HEK293 (cell line): ENCODE measurements around the gene ZBTB20.
A peak's percentile ranks its signal among the peaks of the same experiment; 100 is the strongest.

ENCODE experiments used
- CTCF ChIA-PET: fragments of 350-600 bp; formaldehyde crosslinking; extraction: SDS; loops from one replicate; lab custom pipeline; 2021; ENCODE audit warnings: antibody characterized with exemption; lab: Yijun Ruan, JAX
- POLR2A ChIA-PET: fragments of 300-600 bp; formaldehyde crosslinking; extraction: SDS; loops from one replicate; lab custom pipeline; 2020; ENCODE audit warnings: antibody characterized with exemption, inconsistent platforms; lab: Yijun Ruan, JAX
- H3K27ac ChIP-seq: fragments of 200-500 bp; sonication (Bioruptor generic); 2 replicates; pipeline ENCODE4 v1.5.1; 2014; ENCODE audit warnings: low read depth, low read length, control low read depth, inconsistent platforms; ENCODE audit errors: extremely low read depth
- H3K36me3 ChIP-seq, 2 experiments: fragments of 200-500 bp in 1 of 2; sonication (Bioruptor generic) in 1 of 2; 1 replicate in 1 of 2; 2 replicates in 1 of 2; pipeline ENCODE4 v1.5.1; 2014 to 2017; ENCODE audit warnings: inconsistent platforms in 2 of 2, low read length in 2 of 2; ENCODE audit not compliant: control insufficient read depth in 2 of 2, insufficient read depth in 1 of 2
- H3K4me1 ChIP-seq: fragments of 200-500 bp; sonication (Bioruptor generic); 2 replicates; pipeline ENCODE4 v1.5.1; 2014; ENCODE audit warnings: mild to moderate bottlenecking, low read length, inconsistent platforms; ENCODE audit not compliant: control insufficient read depth, insufficient read depth
- H3K4me3 ChIP-seq: 2 replicates; pipeline ENCODE4 v1.5.1; 2011; ENCODE audit warnings: low read depth, mild to moderate bottlenecking, control low read depth, low read length, moderate library complexity
- H3K9me3 ChIP-seq: fragments of 200-500 bp; sonication (Bioruptor generic); 2 replicates; pipeline ENCODE4 v1.5.1; 2014; ENCODE audit warnings: low read depth, low read length, inconsistent platforms; ENCODE audit not compliant: control insufficient read depth, insufficient read depth
- GLIS1 ChIP-seq: fragments of 450-650 bp; formaldehyde crosslinking; IDR thresholded peaks from 2 replicates; pipeline ENCODE4 v1.5.1; 2016; ENCODE audit warnings: missing biosample characterization, missing genetic modification characterization
- PRDM1 ChIP-seq: fragments of 450-650 bp; formaldehyde crosslinking; IDR thresholded peaks from 2 replicates; pipeline ENCODE4; 2016; ENCODE audit warnings: missing biosample characterization, missing genetic modification characterization
- PRDM10 ChIP-seq: fragments of 450-650 bp; formaldehyde crosslinking; IDR thresholded peaks from 2 replicates; pipeline ENCODE4 v1.5.1; 2016; ENCODE audit warnings: missing biosample characterization, missing genetic modification characterization
- SETDB1 ChIP-seq: IDR thresholded peaks from one replicate; pipeline ENCODE4 v1.6.1; 2017; ENCODE audit warnings: mild to moderate bottlenecking, low read length, moderate library complexity, mixed read lengths; ENCODE audit not compliant: insufficient read length
- SP7 ChIP-seq: fragments of 450-650 bp; formaldehyde crosslinking; IDR thresholded peaks from 2 replicates; pipeline ENCODE4 v1.5.1; 2016; ENCODE audit warnings: missing biosample characterization, missing genetic modification characterization
- TSHZ1 ChIP-seq: fragments of 450-650 bp; formaldehyde crosslinking; IDR thresholded peaks from 2 replicates; pipeline ENCODE4 v1.5.1; 2016; ENCODE audit warnings: missing biosample characterization, missing genetic modification characterization, borderline replicate concordance
- ZBTB21 ChIP-seq: fragments of 450-650 bp; formaldehyde crosslinking; IDR thresholded peaks from 2 replicates; pipeline ENCODE4 v1.5.1; 2017; ENCODE audit warnings: missing biosample characterization, missing genetic modification characterization
- ZBTB26 ChIP-seq: fragments of 450-650 bp; formaldehyde crosslinking; optimal IDR thresholded peaks from 2 replicates; pipeline ENCODE3; 2016; ENCODE audit warnings: missing biosample characterization, mild to moderate bottlenecking, missing genetic modification characterization
- ZNF10 ChIP-seq: fragments of 450-650 bp; formaldehyde crosslinking; IDR thresholded peaks from 2 replicates; pipeline ENCODE4 v1.5.1; 2017; ENCODE audit warnings: missing biosample characterization, missing genetic modification characterization
- ZNF223 ChIP-seq: fragments of 450-650 bp; formaldehyde crosslinking; IDR thresholded peaks from 2 replicates; pipeline ENCODE4 v1.5.1; 2016; ENCODE audit warnings: missing biosample characterization, missing genetic modification characterization
- ZNF629 ChIP-seq: fragments of 450-650 bp; formaldehyde crosslinking; IDR thresholded peaks from 2 replicates; pipeline ENCODE4 v1.5.1; 2017; ENCODE audit warnings: missing biosample characterization, missing genetic modification characterization
- ZNF791 ChIP-seq: fragments of 450-650 bp; formaldehyde crosslinking; IDR thresholded peaks from 2 replicates; pipeline ENCODE4 v1.5.1; 2016; ENCODE audit warnings: missing biosample characterization, missing genetic modification characterization
- ZSCAN5A ChIP-seq: fragments of 450-650 bp; formaldehyde crosslinking; IDR thresholded peaks from 2 replicates; pipeline ENCODE4 v1.5.1; 2016; ENCODE audit warnings: missing biosample characterization, missing genetic modification characterization
- TF ChIP-seq, protein P1 (sequence below): fragments of 450-650 bp; formaldehyde crosslinking; IDR thresholded peaks from 2 replicates; pipeline ENCODE4 v1.5.1; 2016; ENCODE audit warnings: missing biosample characterization, missing genetic modification characterization, low read depth

The ZBTB20 gene

DNA sequence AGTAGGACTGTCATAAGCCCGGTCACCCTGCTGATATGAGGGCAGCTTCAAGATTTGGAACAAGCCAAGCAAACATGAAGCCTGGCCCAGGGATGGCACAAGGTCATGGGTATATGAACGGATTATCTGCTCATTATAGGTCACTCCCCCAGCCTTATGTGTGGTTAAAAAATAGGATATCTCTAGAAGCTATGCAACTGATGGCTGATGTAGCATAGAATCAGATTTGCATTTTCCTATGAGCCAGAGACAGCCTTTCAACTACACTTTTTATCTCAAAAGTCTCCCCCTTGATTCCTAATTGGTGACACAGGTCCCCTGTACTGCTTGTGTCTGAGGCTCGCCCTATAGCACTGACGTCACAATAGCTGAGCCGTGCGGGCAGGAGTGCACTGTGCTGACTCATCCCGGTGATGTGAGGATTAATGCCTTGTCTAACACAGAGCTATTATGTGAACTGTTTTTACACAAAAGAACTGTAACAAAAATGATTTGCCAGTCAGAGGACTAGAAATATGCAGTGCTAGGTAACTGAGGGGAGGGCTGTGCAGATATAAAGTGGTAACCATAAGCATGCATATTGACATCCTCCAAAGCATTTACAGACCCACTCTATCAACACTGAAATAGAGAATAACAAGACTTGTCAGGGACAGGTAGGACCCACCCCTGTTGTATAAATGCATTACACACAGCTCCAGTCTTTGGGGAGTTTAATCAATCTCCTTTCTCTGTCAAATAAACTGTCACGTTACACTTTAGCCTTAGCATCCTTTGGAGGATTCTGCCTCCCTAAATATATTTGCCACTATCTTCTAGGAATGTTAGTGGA is 648.3 kb downstream of the ZBTB20 start:
- ChIA-PET POLR2A (no interaction called here), CTCF (interaction anchor here (0.7 kb wide), 2 partner anchors 14 to 674 kb away, joined by 3 read pairs; no protein-coding TSS in a partner anchor)
- Histone ChIP-seq H3K9me3 (no peaks in the 10 kb centered on the region), H3K4me1 (no peaks in the 10 kb centered on the region), H3K4me3 (no peak overlapping the region), H3K27ac (no peak overlapping the region), H3K36me3 (no peaks in the 10 kb centered on the region)
- peak; percentile 91 for TF ChIP-seq ZNF629 (tag by site-specific recombination)
- no peak for TF ChIP-seq PRDM1 (tag by site-specific recombination)
- TF ChIP-seq, protein P1, sequence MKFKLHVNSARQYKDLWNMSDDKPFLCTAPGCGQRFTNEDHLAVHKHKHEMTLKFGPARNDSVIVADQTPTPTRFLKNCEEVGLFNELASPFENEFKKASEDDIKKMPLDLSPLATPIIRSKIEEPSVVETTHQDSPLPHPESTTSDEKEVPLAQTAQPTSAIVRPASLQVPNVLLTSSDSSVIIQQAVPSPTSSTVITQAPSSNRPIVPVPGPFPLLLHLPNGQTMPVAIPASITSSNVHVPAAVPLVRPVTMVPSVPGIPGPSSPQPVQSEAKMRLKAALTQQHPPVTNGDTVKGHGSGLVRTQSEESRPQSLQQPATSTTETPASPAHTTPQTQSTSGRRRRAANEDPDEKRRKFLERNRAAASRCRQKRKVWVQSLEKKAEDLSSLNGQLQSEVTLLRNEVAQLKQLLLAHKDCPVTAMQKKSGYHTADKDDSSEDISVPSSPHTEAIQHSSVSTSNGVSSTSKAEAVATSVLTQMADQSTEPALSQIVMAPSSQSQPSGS (tag by site-specific recombination): peak; percentile 86
- TF ChIP-seq ZNF223 (tag by site-specific recombination): no peak
- peak; percentile 40; the same call in 1 of the 2 replicates for TF ChIP-seq TSHZ1
- TF ChIP-seq PRDM10 (tag by site-specific recombination): peak; percentile 74
- TF ChIP-seq ZNF791: no peak
- TF ChIP-seq SETDB1: no peak
- TF ChIP-seq SP7 (tag by site-specific recombination): 0 out of 2 replicates have a peak, but pooled peaks have one; percentile 20
- 0 out of 2 replicates have a peak, but pooled peaks have one; percentile 18 for TF ChIP-seq ZNF10
- no peak for TF ChIP-seq ZSCAN5A (tag by site-specific recombination)
- TF ChIP-seq GLIS1 (tag by site-specific recombination): peak; percentile 54
- peak; percentile 15 for TF ChIP-seq ZBTB26 (tag by site-specific recombination)
- TF ChIP-seq ZBTB21 (tag by site-specific recombination): peak; percentile 84
